HepG2 (cell line): ENCODE measurements around the gene TUBB4A. TPM values are rescaled to one million over a fixed set of nuclear protein-coding genes. Genes with fewer than 3 reads are reported as not detected.
A peak's percentile ranks its signal among the peaks of the same experiment; 100 is the strongest.

Experiments
- ATAC-seq: fragments of 200-7000 bp; cut with Tn5 transposase; 3 replicates; pipeline ENCODE4 v1.9.1; 2020; ENCODE audit warnings: mild to moderate bottlenecking, moderate library complexity
- BruUV-seq: library from RNA; stranded (reverse); fragments of 400-500 nt; replicated peaks from 2 replicates; lab custom pipeline; 2021; lab: Mats Ljungman, UMichigan
- CTCF ChIA-PET: fragments of 300-600 bp; formaldehyde crosslinking; extraction: SDS; loops from one replicate; lab custom pipeline; 2021; ENCODE audit warnings: low total read pairs, inconsistent platforms, low intra/inter-chr PET ratio; lab: Yijun Ruan, JAX
- POLR2A ChIA-PET: fragments of 350-600 bp; sonication (Branson Sonifier 250); formaldehyde crosslinking; loops from one replicate; lab custom pipeline; 2020; ENCODE audit warnings: antibody characterized with exemption, inconsistent platforms; lab: Yijun Ruan, JAX
- DNase-seq: peaks from one replicate; pipeline ENCODE4 v3.0.0-alpha.2; 2015; ENCODE audit warnings: low spot score
- FAIRE-seq: peaks from 3 replicates; lab custom pipeline; 2011; peaks lifted over from hg19 to GRCh38; lab: Jason Lieb, UNC
- H2AFZ ChIP-seq: one replicate; pipeline ENCODE4 v1.6.1; 2011; ENCODE audit warnings: low read length, inconsistent platforms
- H3K27ac ChIP-seq: fragments of 300-600 bp; 3 replicates; pipeline ENCODE4 v1.8.0; 2011; ENCODE audit warnings: mixed run types, mild to moderate bottlenecking, mixed read lengths, low read length, inconsistent platforms; ENCODE audit not compliant: insufficient read depth; ENCODE audit errors: extremely low read length
- H3K27me3 ChIP-seq, 2 experiments: fragments of 200-600 bp in 1 of 2; 2 replicates in 1 of 2; 3 replicates in 1 of 2; pipeline versions ENCODE4 v1.6.0 to v1.8.0; 2011; ENCODE audit warnings: low read length in 2 of 2, mild to moderate bottlenecking in 2 of 2, moderate library complexity in 2 of 2, inconsistent platforms in 1 of 2; ENCODE audit not compliant: insufficient read depth in 2 of 2, control insufficient read depth in 1 of 2
- H3K36me3 ChIP-seq, 2 experiments: fragments of 200-600 bp in 1 of 2; replicated peaks in 1 of 2; 2 replicates in 1 of 2; 3 replicates in 1 of 2; pipeline versions ENCODE4 v1.5.1 to v1.8.0; 2011; ENCODE audit warnings: low read length in 2 of 2, inconsistent platforms in 1 of 2; ENCODE audit not compliant: insufficient read depth in 2 of 2, control insufficient read depth in 1 of 2
- H3K4me1 ChIP-seq: 2 replicates; pipeline ENCODE4 v1.5.1; 2012; ENCODE audit warnings: low read length, inconsistent platforms; ENCODE audit not compliant: insufficient read depth
- H3K4me2 ChIP-seq: 2 replicates; pipeline ENCODE4 v1.6.0; 2011; ENCODE audit warnings: low read depth, low read length, inconsistent platforms
- H3K4me3 ChIP-seq, 3 experiments: fragments of 200-600 bp in 1 of 3; sonication (generic), shearing (Covaris generic) in 1 of 3; replicated peaks in 1 of 3; 2 replicates each; pipeline ENCODE4 v1.5.1; 2011 to 2016; ENCODE audit warnings: low read length in 3 of 3, inconsistent platforms in 2 of 3, low read depth in 2 of 3, mild to moderate bottlenecking in 2 of 3, control low read depth in 1 of 3, mixed read lengths in 1 of 3; ENCODE audit not compliant: insufficient read depth in 1 of 3
- H3K79me2 ChIP-seq: one replicate; pipeline ENCODE4 v1.6.1; 2011; ENCODE audit warnings: low read length, inconsistent platforms; ENCODE audit not compliant: insufficient read depth
- H3K9ac ChIP-seq: 2 replicates; pipeline ENCODE4 v1.6.0; 2011; ENCODE audit warnings: mild to moderate bottlenecking, low read depth, low read length, inconsistent platforms; ENCODE audit not compliant: insufficient read depth
- H3K9me3 ChIP-seq: 2 replicates; pipeline ENCODE4 v1.5.1; 2012; ENCODE audit warnings: mild to moderate bottlenecking, low read length
- H4K20me1 ChIP-seq: 2 replicates; pipeline ENCODE4 v1.6.0; 2011; ENCODE audit warnings: inconsistent platforms, mild to moderate bottlenecking, low read length, moderate library complexity; ENCODE audit not compliant: insufficient read depth
- BCL3 ChIP-seq: sonication (generic); formaldehyde crosslinking; IDR thresholded peaks from 2 replicates; pipeline ENCODE4 v1.5.1; 2020; ENCODE audit warnings: mild to moderate bottlenecking, missing genetic modification reagents, moderate library complexity
- CREB3 ChIP-seq: sonication (generic); formaldehyde crosslinking; IDR thresholded peaks from 2 replicates; pipeline ENCODE4 v1.5.0; 2020; ENCODE audit warnings: missing genetic modification reagents
- DDIT3 ChIP-seq: sonication (generic); formaldehyde crosslinking; IDR thresholded peaks from 2 replicates; pipeline ENCODE4 v1.4.0; 2020; ENCODE audit warnings: mild to moderate bottlenecking, missing genetic modification reagents
- MNT ChIP-seq: fragments of 450-650 bp; IDR thresholded peaks from 2 replicates; pipeline ENCODE4 v1.6.1; 2016
- TOPORS ChIP-seq: sonication (generic); formaldehyde crosslinking; IDR thresholded peaks from 2 replicates; pipeline ENCODE4 v1.8.0; 2023; ENCODE audit warnings: mild to moderate bottlenecking, missing genetic modification reagents
- ZNF646 ChIP-seq: sonication (generic); formaldehyde crosslinking; IDR thresholded peaks from 2 replicates; pipeline ENCODE4 v1.9.0; 2021; ENCODE audit warnings: mild to moderate bottlenecking, missing genetic modification reagents
- ZXDC ChIP-seq: sonication (generic); formaldehyde crosslinking; IDR thresholded peaks from 2 replicates; pipeline ENCODE4 v1.5.0; 2020; ENCODE audit warnings: mild to moderate bottlenecking, missing genetic modification reagents
- WGBS: methylation state at CpG from one replicate; pipeline ENCODE4 v1.1.6; 2017; ENCODE audit warnings: low lambda C conversion rate; 5-methylcytosine and 5-hydroxymethylcytosine counted together
- in situ Hi-C: cut with HindIII; loops from 2 replicates; pipeline ENCODE4 v1.10.0; 2017; ENCODE audit warnings: low pct_unique_long_range_greater_than_20kb; ENCODE audit not compliant: extremely low pct_ligation_motif_present
- intact Hi-C: fragments of 100-400 bp; cut with micrococcal nuclease; formaldehyde crosslinking; loops from one replicate; pipeline ENCODE4 v1.10.0; 2022; ENCODE audit not compliant: unreplicated experiment
- polyA plus RNA-seq, 8 experiments: library from polyadenylated mRNA; depleted of rRNA in 3 of 8; stranded (reverse) in 7 of 8; unstranded in 1 of 8; fragments of >200 nt; fragmentation: Illumina TruSeq in 4 of 8; extraction: Trizol in 4 of 8; gene quantifications; 2 replicates each; pipeline versions ENCODE4 v1.2.1 to v1.2.3, GENCODE V29; 2011 to 2016; ENCODE audit warnings: low read depth in 4 of 8, missing spikeins in 1 of 8, mixed read lengths in 1 of 8; ENCODE audit not compliant: insufficient read depth in 1 of 8
- total RNA-seq, 5 experiments: library from RNA; depleted of rRNA; stranded (reverse); fragments of >200 nt; fragmentation: Illumina TruSeq; extraction: Trizol; gene quantifications; 2 replicates each; pipeline ENCODE4 v1.2.3, GENCODE V29; 2016; ENCODE audit warnings: low read depth in 1 of 5

Gene TUBB4A
- total and polyA plus RNA-seq, 2 of the 13 experiments (the other 11 are each of a cell fraction or from before 2014, with no cell fraction given) = not detected

GRCh38 chr19:6479836-6480398, 22.2 kb downstream of the TUBB4A start:
- intact Hi-C loops = loop anchor here (10.0 kb wide), 1 partner anchor 385 kb away; no protein-coding TSS in a partner anchor

More at GRCh38 chr19:6479836-6480398, 22.2 kb downstream of the TUBB4A start:
- TF ChIP-seq DDIT3 (CRISPR knock-in tag) (no peak), CREB3 (CRISPR knock-in tag) (no peak), ZXDC (CRISPR knock-in tag) (no peak), MNT (peak; percentile 46), ZNF646 (0 out of 2 replicates have a peak, but pooled peaks have one; percentile 22), BCL3 (CRISPR knock-in tag) (no peak), TOPORS (CRISPR knock-in tag) (no peak)
- H3K79me2 ChIP-seq = no peaks in the 10 kb centered on the region
- ChIA-PET CTCF (no interaction called here), POLR2A (no interaction called here)
- ATAC-seq (no peak), FAIRE-seq (no peak), DNase-seq (no peak)
- no peaks in the 10 kb centered on the region for H3K36me3 ChIP-seq
- H2AFZ ChIP-seq = no peak overlapping the region
- H3K4me3 ChIP-seq = no peak overlapping the region
- H4K20me1 ChIP-seq = no peaks in the 10 kb centered on the region
- peaks cover 2 to 16% of the 10 kb centered on the region in 2 experiments; a peak in 3 of 5 replicates for H3K27me3 ChIP-seq
- in situ Hi-C loops = no loop called here
- H3K27ac ChIP-seq = no peak overlapping the region
- no peak overlapping the region for H3K9ac ChIP-seq
- 14% methylated on average over 3 of the region's 7 CpGs for WGBS
- no peaks in the 10 kb centered on the region for H3K9me3 ChIP-seq
- H3K4me2 ChIP-seq = no peak overlapping the region
- no TSS peak for BruUV-seq
- H3K4me1 ChIP-seq = peaks cover 27% of the 10 kb centered on the region
